Measurements from ENCODE around the gene CDK15. TPM values are rescaled to one million over a fixed set of nuclear protein-coding genes. Genes with fewer than 3 reads are reported as not detected.

Gene CDK15
- total RNA-seq, 1 experiment from 2014 or later: not detected

DNA sequence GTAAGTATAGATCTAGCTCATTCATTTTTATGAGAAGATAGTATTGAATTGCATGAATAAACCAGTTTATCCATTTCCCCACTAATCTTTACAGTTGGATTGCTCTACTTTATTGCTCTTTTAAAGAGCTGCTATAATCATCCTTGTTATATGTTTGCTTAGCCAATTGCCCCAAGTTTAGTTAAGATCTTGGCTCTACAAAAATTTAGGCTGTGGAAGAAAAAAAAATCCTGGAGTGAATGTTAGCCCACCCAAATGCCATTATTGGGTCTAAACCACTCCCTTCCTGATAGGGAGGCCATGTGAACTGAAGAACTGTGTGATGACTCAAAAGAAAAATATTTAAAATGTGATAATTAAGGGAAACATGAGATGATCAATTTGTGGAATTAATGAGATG is 28.5 kb upstream of the CDK15 start (continued):
- TF ChIP-seq SP1 (CRISPR knock-in tag; conservative IDR thresholded peaks at IDR 0.05) (no peak), EMX1 (CRISPR knock-in tag; IDR thresholded peaks at IDR 0.05) (no peak), HMGA2 (CRISPR knock-in tag; IDR thresholded peaks at IDR 0.05) (no peak)

DNA sequence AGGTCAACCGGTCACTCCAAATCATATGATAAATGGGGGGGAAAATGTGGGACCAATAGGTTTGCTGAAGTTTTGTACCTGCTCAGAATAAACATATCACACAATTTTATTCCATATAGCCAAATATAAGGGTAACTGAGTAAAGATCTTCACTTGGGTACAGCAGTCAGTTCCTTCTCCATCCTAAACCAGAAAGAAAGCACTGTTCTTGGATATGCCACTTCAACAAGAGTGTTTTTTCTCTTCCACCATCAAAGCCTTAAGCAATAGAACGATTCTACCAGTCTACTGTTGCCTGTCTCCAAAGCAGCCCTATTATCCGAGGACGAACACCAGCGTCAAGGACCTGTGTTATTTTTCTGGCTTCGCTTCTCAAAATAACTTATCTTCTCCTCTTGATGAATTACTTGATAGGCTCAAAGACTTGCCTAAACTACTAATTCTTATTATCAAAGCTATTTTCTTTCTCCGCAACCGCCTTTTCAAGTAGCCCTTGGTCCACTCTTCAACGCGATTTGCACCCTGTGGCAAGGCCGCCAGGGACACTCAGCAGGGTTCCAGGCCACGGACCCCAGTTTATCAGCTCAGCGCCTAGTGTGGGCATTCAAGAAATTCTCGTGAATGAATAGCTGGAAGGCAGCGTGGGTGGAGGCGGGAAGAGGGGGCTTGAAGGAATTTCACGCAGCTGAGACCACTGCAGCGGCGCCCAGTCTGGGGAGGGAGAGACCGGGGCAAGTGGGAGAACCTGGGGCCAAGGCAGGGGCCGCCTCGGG is 26.2 kb upstream of the CDK15 start:
- Mint-ChIP-seq H3K36me3 (no peaks in the 10 kb centered on the region), H3K27me3 (ENCODE audit: low read depth) (no peaks in the 10 kb centered on the region), H3K4me1 (peaks cover 36% of the 10 kb centered on the region), H3K27ac (peak overlapping the region; percentile 94), H3K4me3 (peak overlapping the region; percentile 91), H3K9me3 (no peaks in the 10 kb centered on the region)
- TF ChIP-seq, protein P1, sequence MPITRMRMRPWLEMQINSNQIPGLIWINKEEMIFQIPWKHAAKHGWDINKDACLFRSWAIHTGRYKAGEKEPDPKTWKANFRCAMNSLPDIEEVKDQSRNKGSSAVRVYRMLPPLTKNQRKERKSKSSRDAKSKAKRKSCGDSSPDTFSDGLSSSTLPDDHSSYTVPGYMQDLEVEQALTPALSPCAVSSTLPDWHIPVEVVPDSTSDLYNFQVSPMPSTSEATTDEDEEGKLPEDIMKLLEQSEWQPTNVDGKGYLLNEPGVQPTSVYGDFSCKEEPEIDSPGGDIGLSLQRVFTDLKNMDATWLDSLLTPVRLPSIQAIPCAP (CRISPR knock-in tag; IDR thresholded peaks at IDR 0.05): no peak
- TF ChIP-seq ZNF671 (CRISPR knock-in tag; IDR thresholded peaks at IDR 0.05): no peak
- TF ChIP-seq, protein P2, sequence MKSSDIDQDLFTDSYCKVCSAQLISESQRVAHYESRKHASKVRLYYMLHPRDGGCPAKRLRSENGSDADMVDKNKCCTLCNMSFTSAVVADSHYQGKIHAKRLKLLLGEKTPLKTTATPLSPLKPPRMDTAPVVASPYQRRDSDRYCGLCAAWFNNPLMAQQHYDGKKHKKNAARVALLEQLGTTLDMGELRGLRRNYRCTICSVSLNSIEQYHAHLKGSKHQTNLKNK (CRISPR knock-in tag; IDR thresholded peaks at IDR 0.05): no peak
- no peak for TF ChIP-seq ESRRA (CRISPR knock-in tag; IDR thresholded peaks at IDR 0.05; ENCODE audit: borderline replicate concordance)
- no peak for TF ChIP-seq JAZF1 (CRISPR knock-in tag; IDR thresholded peaks at IDR 0.05)
- no peak for TF ChIP-seq ETV6 (CRISPR knock-in tag; IDR thresholded peaks at IDR 0.05)
- TF ChIP-seq, protein P3, sequence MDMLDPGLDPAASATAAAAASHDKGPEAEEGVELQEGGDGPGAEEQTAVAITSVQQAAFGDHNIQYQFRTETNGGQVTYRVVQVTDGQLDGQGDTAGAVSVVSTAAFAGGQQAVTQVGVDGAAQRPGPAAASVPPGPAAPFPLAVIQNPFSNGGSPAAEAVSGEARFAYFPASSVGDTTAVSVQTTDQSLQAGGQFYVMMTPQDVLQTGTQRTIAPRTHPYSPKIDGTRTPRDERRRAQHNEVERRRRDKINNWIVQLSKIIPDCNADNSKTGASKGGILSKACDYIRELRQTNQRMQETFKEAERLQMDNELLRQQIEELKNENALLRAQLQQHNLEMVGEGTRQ (CRISPR knock-in tag; IDR thresholded peaks at IDR 0.05): no peak
- no peak for TF ChIP-seq PRRX2 (CRISPR knock-in tag; IDR thresholded peaks at IDR 0.05)
- TF ChIP-seq ZNF423 (CRISPR knock-in tag; IDR thresholded peaks at IDR 0.05): peak; percentile 40; the same call in 1 of the 2 replicates
- ATAC-seq (no peak), DNase-seq (ENCODE audit: low spot score) (no peak)
- CTCF ChIA-PET: interaction anchor here (0.6 to 1.5 kb wide), 10 partner anchors 8 to 485 kb away, joined by 3 to 5 read pairs (median 3); partner anchors contain the start of genes MPP4 and NOP58
- POLR2A ChIA-PET: interaction anchor here (0.8 to 1.4 kb wide), 9 partner anchors 9 to 401 kb away, joined by 3 to 6 read pairs (median 3); no protein-coding TSS in a partner anchor

DNA sequence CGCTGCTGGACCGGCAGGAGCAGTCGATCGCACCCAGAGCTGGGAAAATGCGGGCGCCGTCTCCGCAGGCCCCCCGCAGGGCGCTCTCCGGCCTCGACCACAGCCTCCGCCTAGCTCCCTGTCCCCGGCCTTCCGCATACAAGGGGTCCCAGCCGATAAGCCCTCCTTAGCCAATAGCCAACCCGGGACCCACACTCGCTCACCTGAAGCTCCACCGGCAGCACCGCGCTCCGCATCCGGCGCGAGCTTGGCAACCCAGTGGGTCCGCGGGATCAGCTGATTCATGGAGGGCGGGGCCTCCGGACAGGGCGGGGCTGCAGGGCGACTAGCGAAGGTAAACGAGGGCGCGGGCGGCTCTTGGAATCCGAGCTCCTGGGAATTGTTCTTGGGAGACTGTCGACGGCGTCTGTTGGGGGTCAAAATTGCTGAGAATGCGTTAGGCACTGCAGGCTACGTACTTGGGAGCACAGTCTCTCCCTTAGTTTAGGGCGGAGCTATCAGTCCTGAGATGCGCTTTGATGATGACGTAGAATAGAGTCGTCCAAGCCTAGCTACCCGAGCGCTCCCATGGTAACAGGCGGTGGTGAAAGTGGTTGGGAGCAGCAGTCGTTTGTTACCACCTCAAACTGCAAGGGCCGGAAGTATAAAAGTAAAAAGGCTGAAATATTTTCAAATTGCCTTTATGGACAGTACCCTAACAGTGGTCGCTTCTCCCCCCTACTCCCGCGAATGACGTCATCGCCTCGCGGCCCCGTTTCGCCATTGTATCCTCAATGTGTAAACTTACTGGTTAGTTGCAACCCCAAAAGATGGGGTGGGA is 25.5 kb upstream of the CDK15 start, which contains the start of gene ALS2:
TSS of gene ALS2 (minus strand) at position 260 of the 820 bp plus-strand sequence. CDS start 12,048 bp downstream, outside the sequence.
- Mint-ChIP-seq H3K4me1 (peaks cover 31% of the 10 kb centered on the region), H3K27me3 (ENCODE audit: low read depth) (no peaks in the 10 kb centered on the region), H3K36me3 (no peaks in the 10 kb centered on the region), H3K9me3 (no peaks in the 10 kb centered on the region), H3K27ac (peak within 1 kb of the TSS; percentile 98), H3K4me3 (peak within 1 kb of the TSS; percentile 91)
- ChIA-PET CTCF (interaction anchor here (0.6 to 1.5 kb wide), 11 partner anchors 9 to 484 kb away, joined by 3 to 5 read pairs (median 3); partner anchors contain the start of genes MPP4 and NOP58), POLR2A (interaction anchor here (0.6 to 1.4 kb wide), 11 partner anchors 10 to 1644 kb away, joined by 3 to 6 read pairs (median 3); no protein-coding TSS in a partner anchor)
- DNase-seq (ENCODE audit: low spot score) (peak; percentile 99), ATAC-seq (peak; percentile 95)
- TF ChIP-seq, protein P2 (CRISPR knock-in tag; IDR thresholded peaks at IDR 0.05): no peak
- TF ChIP-seq ATF1 (CRISPR knock-in tag; IDR thresholded peaks at IDR 0.05) (no peak), RELA (CRISPR knock-in tag; IDR thresholded peaks at IDR 0.05; ENCODE audit: borderline replicate concordance) (0 out of 2 replicates have a peak, but pooled peaks have one; percentile 56), ZNF416 (CRISPR knock-in tag; IDR thresholded peaks at IDR 0.05) (no peak), SOX15 (CRISPR knock-in tag; IDR thresholded peaks at IDR 0.05) (0 out of 2 replicates have a peak, but pooled peaks have one; percentile 22), SP1 (CRISPR knock-in tag; conservative IDR thresholded peaks at IDR 0.05) (peak; percentile 82), MYBL2 (CRISPR knock-in tag; IDR thresholded peaks at IDR 0.05) (no peak)
- TF ChIP-seq, protein P3 (CRISPR knock-in tag; IDR thresholded peaks at IDR 0.05): peak; percentile 90
- TF ChIP-seq, protein P4, sequence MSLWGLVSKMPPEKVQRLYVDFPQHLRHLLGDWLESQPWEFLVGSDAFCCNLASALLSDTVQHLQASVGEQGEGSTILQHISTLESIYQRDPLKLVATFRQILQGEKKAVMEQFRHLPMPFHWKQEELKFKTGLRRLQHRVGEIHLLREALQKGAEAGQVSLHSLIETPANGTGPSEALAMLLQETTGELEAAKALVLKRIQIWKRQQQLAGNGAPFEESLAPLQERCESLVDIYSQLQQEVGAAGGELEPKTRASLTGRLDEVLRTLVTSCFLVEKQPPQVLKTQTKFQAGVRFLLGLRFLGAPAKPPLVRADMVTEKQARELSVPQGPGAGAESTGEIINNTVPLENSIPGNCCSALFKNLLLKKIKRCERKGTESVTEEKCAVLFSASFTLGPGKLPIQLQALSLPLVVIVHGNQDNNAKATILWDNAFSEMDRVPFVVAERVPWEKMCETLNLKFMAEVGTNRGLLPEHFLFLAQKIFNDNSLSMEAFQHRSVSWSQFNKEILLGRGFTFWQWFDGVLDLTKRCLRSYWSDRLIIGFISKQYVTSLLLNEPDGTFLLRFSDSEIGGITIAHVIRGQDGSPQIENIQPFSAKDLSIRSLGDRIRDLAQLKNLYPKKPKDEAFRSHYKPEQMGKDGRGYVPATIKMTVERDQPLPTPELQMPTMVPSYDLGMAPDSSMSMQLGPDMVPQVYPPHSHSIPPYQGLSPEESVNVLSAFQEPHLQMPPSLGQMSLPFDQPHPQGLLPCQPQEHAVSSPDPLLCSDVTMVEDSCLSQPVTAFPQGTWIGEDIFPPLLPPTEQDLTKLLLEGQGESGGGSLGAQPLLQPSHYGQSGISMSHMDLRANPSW (CRISPR knock-in tag; conservative IDR thresholded peaks at IDR 0.05; ENCODE audit: low read depth): no peak
- TF ChIP-seq, protein P5, sequence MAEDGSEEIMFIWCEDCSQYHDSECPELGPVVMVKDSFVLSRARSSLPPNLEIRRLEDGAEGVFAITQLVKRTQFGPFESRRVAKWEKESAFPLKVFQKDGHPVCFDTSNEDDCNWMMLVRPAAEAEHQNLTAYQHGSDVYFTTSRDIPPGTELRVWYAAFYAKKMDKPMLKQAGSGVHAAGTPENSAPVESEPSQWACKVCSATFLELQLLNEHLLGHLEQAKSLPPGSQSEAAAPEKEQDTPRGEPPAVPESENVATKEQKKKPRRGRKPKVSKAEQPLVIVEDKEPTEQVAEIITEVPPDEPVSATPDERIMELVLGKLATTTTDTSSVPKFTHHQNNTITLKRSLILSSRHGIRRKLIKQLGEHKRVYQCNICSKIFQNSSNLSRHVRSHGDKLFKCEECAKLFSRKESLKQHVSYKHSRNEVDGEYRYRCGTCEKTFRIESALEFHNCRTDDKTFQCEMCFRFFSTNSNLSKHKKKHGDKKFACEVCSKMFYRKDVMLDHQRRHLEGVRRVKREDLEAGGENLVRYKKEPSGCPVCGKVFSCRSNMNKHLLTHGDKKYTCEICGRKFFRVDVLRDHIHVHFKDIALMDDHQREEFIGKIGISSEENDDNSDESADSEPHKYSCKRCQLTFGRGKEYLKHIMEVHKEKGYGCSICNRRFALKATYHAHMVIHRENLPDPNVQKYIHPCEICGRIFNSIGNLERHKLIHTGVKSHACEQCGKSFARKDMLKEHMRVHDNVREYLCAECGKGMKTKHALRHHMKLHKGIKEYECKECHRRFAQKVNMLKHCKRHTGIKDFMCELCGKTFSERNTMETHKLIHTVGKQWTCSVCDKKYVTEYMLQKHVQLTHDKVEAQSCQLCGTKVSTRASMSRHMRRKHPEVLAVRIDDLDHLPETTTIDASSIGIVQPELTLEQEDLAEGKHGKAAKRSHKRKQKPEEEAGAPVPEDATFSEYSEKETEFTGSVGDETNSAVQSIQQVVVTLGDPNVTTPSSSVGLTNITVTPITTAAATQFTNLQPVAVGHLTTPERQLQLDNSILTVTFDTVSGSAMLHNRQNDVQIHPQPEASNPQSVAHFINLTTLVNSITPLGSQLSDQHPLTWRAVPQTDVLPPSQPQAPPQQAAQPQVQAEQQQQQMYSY (CRISPR knock-in tag; IDR thresholded peaks at IDR 0.05): no peak

Measured in WTC11 (cell line).